CD4-positive, alpha-beta T cell treated with Interleukin-1 beta for 1 hour (primary cell): ENCODE data around the gene RAP1GAP.
"Not testable (repeated sequence)": the region's sequence is repeated elsewhere in the genome, so short reads cannot be mapped to it uniquely, and the experiment has no call there.

Experiments used
- DNase-seq, 2 donors: peaks; one replicate each; pipeline ENCODE4 v3.0.0-alpha.2; 2020 to 2022

The RAP1GAP gene

GRCh38 chr1:21674957-21675356, 5.8 kb upstream of the RAP1GAP start:
- no peak for DNase-seq

GRCh38 chr1:21673853-21674252, 4.7 kb upstream of the RAP1GAP start:
- DNase-seq: not testable (repeated sequence)

- DNase-seq: no peak
Measured at GRCh38 chr1:21673277-21673780, 4.2 kb upstream of the RAP1GAP start.

DNA sequence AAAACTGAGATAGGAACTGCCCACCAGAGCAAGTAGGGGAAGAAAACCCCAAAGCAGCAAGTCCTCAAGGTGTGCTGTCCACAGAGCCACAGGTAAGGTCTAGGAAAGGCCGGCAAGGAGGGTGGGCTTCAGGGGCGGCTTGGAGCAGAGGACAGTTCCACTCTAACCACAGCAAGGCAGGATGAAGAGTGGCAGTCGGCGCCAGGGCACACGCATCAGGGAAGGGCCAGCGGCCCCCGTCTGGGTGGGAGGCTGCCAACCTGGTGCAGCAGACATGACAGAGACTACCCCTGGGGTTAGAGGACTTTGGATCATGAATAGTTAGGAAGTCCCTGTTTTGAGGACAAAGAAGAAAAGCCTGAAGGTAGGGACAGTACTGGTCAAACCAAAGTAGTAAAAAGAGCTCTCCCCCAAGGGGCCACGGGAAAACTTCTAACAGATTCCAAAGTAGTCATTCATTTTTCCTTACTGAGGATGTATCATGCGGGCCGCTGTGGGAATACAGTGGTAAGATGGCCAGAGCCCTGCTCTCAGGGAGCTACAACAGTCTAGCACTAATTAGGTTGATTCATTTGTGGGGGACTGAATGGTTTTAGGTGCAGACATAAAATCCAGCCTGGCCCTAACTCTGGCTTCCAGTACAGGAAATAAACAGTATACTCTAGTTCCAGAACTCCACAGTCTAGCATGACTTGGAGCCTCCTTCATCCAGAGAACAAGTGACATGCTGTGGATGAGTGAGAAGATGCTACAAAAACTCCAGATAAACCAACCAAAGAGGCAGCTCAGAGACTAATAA, 3.5 kb upstream of the RAP1GAP start:
- DNase-seq: no peak

- no peak for DNase-seq
Measured at GRCh38 chr1:21671915-21672314, 2.8 kb upstream of the RAP1GAP start.

- DNase-seq: no peak
Measured at GRCh38 chr1:21670956-21671902, 2.1 kb upstream of the RAP1GAP start.

DNA sequence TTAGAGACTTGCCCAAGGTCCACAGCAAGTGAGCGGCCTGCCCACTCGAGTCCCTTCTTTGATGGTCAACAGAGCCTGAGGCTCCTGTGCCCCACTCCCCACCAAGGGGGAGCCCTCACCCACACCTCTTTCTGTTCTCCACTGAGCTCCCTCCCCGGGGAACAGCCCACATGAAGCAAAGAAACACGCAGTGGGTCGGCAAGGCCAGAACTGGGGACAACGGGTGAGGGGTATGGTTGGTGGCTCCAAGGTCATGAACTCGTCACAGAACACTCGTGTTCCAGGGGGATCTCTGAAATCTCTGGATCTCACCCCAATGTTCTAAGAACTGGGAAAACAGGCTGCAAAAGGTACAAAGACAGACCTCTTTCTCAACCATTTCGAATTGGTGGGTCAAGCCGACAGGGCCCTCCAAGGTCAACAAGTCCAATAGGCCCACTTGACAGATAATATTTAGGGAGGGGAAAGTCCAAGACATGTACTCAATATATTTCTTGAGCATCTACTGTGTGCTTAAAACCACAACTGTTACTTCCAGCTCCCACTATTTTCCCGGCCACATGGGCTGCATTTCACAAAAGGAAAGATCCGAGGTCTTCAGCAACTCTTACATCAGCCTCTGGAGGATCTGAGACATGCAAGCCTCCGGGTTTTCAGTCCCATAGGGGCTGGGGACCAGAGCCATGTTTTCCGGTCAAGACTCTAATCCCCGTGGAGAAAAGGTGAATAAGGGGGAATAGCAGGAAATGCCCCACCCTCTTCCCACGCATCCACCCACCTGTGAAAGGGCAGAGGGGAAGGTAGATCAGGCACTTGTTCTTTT, 1.1 kb upstream of the RAP1GAP start:
- no peak for DNase-seq

DNA sequence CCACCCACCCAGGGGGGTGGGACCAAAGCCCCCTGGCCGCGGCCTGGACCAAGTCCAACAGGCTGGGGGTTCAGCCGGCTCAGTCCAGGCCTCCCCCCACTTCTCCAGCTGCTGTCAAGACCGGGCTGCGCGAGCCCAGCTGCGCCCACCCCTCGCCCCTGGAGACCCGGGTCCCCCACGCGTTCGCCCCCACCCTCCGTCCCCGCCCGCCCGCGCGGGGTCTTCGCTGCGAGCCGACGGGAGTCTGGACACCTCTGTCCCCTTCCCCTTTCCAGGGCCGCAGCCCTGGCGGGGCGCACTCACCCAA, 253 bp downstream of the RAP1GAP start:
- no peak for DNase-seq

- no peak for DNase-seq
Measured at GRCh38 chr1:21668232-21668950, 766 bp downstream of the RAP1GAP start.

GRCh38 chr1:21667348-21668231, 1.6 kb downstream of the RAP1GAP start:
- no peak for DNase-seq

DNA sequence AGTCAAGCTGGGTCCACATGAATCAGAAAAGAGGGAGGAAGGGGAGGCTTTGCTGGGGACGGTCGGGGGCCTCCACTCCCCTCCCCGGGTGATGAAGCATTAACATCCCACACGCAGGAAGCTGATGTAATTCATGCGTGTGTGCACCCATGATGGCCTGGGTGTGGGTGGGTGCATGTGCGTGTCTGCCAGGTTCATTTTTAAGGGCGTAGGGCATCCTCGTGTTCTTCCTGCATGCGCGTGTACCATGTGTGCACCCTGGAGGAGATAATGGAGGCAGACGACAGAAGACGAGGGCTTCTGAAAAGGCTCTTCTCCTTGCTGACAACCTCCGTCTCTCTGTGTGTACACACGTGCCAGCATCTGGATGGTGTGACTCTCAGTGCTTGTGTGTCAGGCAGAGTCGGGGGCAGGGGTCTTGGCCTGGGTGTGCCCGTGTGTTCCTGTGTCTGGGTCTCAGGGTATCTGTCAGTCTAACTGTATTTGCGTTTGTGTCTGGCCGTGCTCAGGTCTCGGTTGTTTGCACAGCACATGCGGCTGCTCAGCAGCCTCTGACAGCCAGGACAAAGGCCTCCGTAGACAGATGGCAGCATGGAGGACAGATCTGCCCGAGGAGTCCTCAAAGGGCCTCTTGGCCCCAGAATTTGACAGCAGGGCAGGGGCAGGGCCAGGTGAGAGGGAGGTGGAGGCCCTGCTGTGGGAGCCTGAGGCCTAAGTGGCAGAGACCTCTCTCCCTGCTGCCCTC, 2.4 kb downstream of the RAP1GAP start:
- DNase-seq: no peak

DNA sequence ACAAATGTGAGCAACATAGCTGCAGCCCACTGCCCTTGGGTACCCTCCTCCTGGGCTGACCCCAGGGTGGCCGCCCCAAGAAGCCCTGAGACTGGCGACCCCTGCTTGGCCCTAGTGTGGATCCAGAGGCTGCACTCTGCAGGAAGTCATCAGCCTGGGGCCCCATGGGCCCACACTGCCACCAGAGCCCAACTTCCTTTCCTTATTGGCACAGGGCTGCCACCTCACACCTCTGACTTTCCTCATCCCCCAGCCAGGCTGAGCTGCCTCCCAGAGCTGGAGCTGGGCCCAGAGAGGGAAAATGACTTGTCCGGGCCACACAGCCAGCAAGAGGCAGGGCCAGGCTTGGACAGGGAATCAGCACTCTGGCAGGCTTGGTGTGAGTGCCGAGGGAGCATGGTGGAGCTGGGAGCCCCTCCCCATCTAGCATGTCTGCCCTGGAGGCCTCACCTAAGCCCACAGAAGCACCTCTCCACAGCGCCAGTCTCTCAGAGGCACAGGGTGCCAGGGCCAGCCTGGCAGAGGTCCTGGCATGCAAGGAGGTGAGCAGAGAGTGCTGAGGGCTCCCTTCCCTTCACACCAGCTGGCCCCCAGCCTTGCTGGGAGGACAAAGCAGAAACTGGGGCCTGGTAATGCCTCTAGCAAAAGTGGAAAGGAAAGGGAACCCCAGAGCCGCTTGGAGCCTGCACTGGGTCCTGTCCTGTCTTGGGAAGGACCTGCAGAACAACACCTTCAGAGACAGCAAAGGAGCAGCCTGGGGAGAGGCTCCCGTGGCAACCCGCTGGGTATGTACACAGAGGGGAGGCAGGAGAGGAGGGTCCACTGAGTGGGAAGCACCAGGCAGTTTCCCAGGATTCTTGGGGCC, 3.2 kb downstream of the RAP1GAP start:
- DNase-seq: no peak

DNA sequence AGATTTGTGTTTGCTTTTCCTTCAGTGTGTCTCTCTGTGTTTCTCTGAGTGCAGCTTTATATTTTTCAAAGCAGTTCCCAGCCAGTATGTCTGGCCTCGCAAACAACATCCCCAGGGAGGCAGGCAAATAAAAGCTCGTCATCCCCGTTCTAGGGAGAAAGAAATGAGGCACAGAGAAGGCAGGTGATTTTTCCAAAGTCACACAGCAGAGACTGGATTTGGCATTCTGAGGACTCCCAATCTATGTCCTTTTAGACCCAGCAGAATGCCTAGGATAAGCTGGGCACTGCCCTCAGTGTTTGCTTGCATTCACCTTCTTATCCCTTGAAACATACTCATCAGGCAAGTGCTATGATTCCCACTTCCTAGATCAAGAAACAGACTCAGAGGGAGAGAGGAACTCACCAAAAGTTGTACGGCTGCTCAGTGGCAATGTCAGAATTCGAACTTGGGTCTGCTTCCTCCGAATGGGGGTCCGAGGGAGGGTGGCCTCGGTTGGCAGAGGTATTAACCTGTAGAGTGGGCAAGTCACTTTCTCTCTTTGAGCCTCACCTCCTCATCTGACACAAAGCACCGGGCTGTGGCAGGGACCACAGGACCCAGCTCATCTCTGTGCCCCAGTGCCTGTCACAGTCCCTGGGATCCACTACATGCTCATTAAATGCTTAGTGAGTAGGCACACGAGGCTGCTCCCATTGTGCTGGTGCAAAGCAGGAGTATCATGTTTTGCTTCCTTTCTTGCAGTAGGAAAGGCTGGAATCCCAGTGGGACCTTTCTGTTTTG, 4.2 kb downstream of the RAP1GAP start:
- DNase-seq: no peak

GRCh38 chr1:21663951-21664805, 5.0 kb downstream of the RAP1GAP start:
- no peak for DNase-seq

- DNase-seq: no peak
Measured at GRCh38 chr1:21663248-21663950, 5.8 kb downstream of the RAP1GAP start.

GRCh38 chr1:21662426-21663247, 6.5 kb downstream of the RAP1GAP start:
- no peak for DNase-seq
